NOMO-1 (cell line): ENCODE measurements around the gene ERCC6L2.

ENCODE experiments used
- DNase-seq, 2 experiments: peaks; one replicate each; lab custom pipeline; 2025; ENCODE audit not compliant: unreplicated experiment in 2 of 2; lab: John Stamatoyannopoulos, UW

The ERCC6L2 gene

GRCh38 chr9:96015876-96016686 is 140.6 kb downstream of the ERCC6L2 start:
- peak in 1 of 2 experiments; percentile 12 for DNase-seq
